SKM-1 treated with dmso at 0.1 percent for 144 hours (cell line): ENCODE results near the gene DENND1A.

Experiments
- DNase-seq: peaks from one replicate; lab custom pipeline; 2025; ENCODE audit not compliant: unreplicated experiment; lab: John Stamatoyannopoulos, UW

Gene DENND1A

DNA sequence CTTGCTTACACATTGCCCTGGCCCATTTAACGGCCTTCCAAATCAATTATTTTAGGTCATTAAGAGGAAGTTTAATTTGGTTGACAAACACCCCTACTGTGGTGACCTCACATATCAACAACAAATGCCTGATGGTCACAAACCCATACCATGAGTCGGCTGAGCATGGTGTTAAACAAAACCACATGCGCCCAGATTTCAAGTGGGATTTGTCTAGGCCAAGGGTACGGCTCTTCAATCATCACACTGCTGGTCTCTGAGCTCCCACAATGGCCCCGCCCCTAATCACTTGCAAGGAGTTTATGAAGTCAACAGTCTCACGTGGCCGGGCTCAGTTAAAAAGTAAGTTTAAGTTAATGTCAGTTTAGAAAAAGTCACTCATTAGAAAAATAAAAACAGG is 330.1 kb downstream of the DENND1A start:
- no peak for DNase-seq

GRCh38 chr9:123597876-123598556 is 331.9 kb downstream of the DENND1A start:
- DNase-seq = no peak

- DNase-seq = no peak
Observed at GRCh38 chr9:123597048-123597447, 332.9 kb downstream of the DENND1A start.

- no peak for DNase-seq
Observed at GRCh38 chr9:123591283-123591682, 338.6 kb downstream of the DENND1A start.

- no peak for DNase-seq
Observed at GRCh38 chr9:123590499-123590898, 339.4 kb downstream of the DENND1A start.

DNA sequence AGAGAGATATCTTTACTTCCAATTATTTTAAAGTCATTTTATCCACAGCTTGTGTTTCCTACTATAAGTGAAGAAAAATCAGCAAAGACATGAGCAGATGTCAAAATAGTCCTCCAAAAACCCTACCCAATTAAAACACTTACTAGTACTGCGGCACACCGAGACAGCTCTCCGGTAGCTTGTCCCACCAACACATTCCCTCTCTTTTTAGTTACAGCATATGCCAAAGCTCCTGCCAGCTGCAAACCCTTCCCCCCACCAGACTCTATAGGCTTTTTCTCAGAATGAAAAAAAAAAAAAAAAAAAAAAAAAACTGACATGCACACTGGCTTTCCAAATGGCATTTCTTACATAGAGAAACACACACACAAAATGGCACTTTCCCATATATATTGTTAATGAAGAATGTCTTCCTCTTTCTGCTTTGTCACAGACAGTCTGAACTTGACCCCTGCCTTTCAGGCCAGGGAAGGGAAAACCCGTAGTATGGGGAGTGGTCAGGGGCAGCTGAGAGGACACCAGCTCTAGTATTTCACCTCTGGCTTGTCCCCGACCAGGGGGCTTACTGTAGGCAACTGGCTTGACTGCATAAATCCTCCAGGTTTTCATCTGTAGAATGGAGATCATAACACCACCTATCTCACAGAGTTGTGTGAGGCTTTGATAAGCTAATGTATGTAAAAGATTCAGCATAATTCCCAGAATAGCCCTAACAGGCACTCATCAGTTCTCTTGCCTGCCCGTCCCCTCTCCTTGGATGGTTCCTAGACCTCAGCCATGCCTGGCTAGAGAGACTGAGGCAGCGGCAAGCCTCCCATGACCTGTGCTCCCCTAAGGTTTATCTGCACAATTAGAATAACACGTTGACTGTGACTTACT is 340.3 kb downstream of the DENND1A start:
- no peak for DNase-seq

DNA sequence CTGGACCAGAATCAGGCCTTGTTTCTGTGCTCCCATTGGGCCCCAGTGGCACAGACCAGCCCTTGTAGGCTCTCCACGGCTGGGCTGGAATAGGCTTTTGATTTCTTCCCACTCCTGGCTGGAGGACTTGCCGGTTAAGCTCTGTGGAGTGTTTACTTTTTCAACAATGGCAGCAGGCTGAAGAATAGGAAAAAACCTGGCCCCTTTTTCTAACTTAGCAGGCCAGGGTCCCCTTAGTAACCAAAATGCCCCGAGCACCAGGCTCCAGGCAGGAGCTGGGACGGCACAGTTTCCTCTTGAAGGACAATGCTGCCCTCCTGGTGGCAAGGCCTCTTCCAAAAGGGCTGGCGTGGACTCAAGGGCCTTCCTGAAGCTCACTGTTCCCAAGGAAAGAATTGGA is 343.7 kb downstream of the DENND1A start:
- no peak for DNase-seq

DNA sequence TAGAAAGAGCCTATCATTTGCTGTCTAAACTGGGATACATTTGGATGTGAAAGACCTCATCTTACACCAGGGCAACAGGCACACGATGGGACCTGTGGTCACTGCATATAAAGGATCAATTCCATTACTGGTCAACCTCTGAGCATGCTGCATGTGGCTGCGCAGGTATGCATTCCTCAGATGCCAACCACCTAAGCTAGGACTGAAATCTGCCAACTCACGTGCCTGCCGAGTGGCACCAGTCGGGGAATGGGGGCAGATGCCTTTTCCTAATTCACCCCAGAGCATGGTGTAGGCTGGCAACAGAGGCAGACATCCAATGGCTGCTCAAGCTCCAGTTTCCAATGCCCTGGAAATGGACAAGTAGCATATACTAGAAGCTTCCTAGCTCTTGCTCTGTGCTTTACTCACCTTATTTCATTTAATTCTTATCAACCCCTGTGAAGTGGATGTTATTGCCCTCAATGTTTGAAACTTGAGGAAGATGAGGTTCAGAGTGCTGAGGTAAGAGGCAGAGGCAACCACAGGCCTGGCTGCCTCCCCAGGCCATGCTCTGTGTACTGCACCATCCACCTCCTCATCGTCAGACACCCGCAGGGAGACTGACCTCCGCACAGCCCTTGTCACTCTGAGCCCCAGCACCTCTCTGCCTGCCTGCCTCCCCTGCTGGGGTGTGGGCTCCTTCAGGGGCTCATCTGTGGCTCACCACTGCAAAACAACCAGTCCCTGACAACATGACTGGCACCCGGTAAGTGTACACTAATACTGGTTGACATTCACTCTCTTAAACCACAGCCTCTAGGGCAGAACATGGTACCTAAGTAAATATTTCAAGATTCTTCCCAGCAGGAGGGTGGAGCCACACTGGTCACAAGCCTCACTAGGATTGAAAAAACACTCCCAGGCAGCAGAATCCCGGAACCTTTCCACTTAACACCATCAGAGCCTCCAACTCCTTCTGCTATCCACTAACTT is 345.4 kb downstream of the DENND1A start:
- no peak for DNase-seq

- DNase-seq = no peak
Observed at GRCh38 chr9:123583646-123584045, 346.3 kb downstream of the DENND1A start.

DNA sequence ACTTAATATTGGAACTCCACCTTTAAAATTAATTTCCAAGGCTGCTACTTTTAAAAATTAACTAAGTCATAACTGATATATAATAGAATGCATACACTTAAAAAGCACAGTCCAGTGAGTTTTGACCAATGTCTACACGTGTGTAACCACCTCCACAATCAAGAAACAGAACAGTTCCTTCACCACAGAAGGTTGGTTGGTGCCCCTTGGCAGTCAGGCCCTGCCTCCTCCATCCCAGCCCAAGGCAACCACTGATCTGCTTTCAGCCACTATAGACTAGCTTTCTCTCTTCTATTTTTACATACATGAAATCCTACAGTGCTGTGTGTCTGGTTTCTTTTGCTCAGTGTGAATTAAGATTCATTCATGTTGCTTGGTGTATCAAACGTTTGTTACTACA is 358.7 kb downstream of the DENND1A start:
- no peak for DNase-seq

- DNase-seq = no peak
Observed at GRCh38 chr9:123568691-123569688, 360.9 kb downstream of the DENND1A start.

GRCh38 chr9:123567013-123567412 is 362.9 kb downstream of the DENND1A start:
- DNase-seq = no peak

- DNase-seq = no peak
Observed at GRCh38 chr9:123564652-123565051, 365.3 kb downstream of the DENND1A start.

- DNase-seq = peak; percentile 31
Observed at GRCh38 chr9:123562844-123563346, 367.0 kb downstream of the DENND1A start.

GRCh38 chr9:123561046-123561445 is 368.9 kb downstream of the DENND1A start:
- no peak for DNase-seq

DNA sequence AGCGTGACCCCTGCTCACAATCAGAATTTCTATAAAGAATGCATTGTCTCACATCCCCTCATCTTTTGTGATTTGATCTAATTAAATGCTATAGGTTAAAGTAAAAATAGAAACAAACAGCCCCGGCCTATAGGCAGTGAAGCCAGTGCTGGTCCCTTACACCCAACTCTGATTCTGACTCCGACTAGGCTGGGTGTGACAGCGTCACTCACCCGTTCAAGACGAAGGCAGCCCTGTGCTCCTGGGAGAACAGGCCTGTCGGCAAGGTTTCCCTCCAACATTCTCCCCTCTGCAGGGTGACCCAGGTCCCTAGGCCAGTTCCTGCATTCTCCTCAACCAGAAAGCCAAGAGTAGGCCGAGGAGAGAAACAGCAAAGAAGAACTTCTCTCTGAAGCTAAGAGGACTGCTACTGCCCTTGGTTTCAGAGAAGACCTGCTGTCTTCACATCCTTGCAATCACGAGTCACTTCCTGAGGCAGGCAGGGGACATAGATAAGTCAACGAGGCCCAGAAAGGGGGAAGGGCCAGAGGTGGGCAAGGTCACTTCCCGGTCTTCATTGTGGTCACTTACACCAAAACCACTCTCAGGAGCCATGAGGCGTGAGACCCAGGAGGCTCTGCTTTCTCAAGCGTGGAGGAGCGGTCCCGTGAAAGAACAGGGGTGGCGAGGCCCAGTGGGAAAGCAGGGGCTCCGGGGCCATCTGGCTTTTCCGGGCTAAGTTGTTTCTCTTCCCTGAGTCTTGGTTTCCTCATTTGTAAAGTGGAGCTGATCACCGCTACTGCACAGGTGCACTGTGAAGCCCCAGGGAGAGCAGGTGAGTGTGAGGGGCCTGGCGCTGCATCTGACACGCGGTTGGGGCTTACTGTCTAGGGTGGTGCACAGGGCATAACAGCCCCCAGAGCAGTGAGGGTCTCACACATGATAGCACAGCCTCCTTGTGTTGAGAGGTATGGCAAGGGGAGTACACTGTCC is 373.2 kb downstream of the DENND1A start:
- peak; percentile 1 for DNase-seq

GRCh38 chr9:123555646-123556045 is 374.3 kb downstream of the DENND1A start:
- no peak for DNase-seq

GRCh38 chr9:123552530-123552929 is 377.4 kb downstream of the DENND1A start:
- DNase-seq = no peak

GRCh38 chr9:123551734-123552133 is 378.2 kb downstream of the DENND1A start:
- DNase-seq = no peak
